RWPE2 (cell line): ENCODE measurements around the gene GSPT1.

Experiments
- ATAC-seq: fragments of 200-7000 bp; cut with Tn5 transposase; 3 replicates; pipeline ENCODE4 v1.9.1; 2021; ENCODE audit warnings: low read depth
- DNase-seq: peaks from one replicate; pipeline ENCODE4 v3.0.0-alpha.2; 2020; ENCODE audit warnings: low spot score
- H3K27ac ChIP-seq: fragments of 450-650 bp; 2 replicates; pipeline ENCODE4 v1.5.1; 2017; ENCODE audit warnings: mild to moderate bottlenecking; ENCODE audit not compliant: poor library complexity, severe bottlenecking
- H3K27me3 ChIP-seq: fragments of 250-450 bp; sonication (Bioruptor Pico); 2 replicates; pipeline ENCODE4 v1.5.1; 2021; ENCODE audit warnings: mild to moderate bottlenecking, moderate library complexity; ENCODE audit not compliant: insufficient read depth, poor library complexity, severe bottlenecking
- H3K36me3 ChIP-seq: fragments of 250-450 bp; sonication (Bioruptor Pico); 2 replicates; pipeline ENCODE4 v1.5.1; 2020; ENCODE audit warnings: low read depth, mild to moderate bottlenecking, moderate library complexity
- H3K4me1 ChIP-seq: fragments of 250-450 bp; sonication (Bioruptor Pico); 2 replicates; pipeline ENCODE4 v1.5.1; 2021; ENCODE audit warnings: mild to moderate bottlenecking, moderate library complexity; ENCODE audit not compliant: insufficient read depth, poor library complexity, severe bottlenecking
- H3K4me3 ChIP-seq: fragments of 250-450 bp; sonication (Bioruptor Pico); 2 replicates; pipeline ENCODE4 v1.5.1; 2021; ENCODE audit warnings: mild to moderate bottlenecking, moderate library complexity; ENCODE audit not compliant: severe bottlenecking
- H3K9me3 ChIP-seq: fragments of 250-450 bp; sonication (Bioruptor Pico); 2 replicates; pipeline ENCODE4 v1.5.1; 2021; ENCODE audit warnings: mild to moderate bottlenecking, moderate library complexity; ENCODE audit not compliant: severe bottlenecking
- CTCF ChIP-seq: fragments of 450-650 bp; IDR thresholded peaks from one replicate; pipeline ENCODE4 v1.5.1; 2017; ENCODE audit warnings: mild to moderate bottlenecking, moderate library complexity; ENCODE audit not compliant: poor library complexity, severe bottlenecking

The GSPT1 gene

DNA sequence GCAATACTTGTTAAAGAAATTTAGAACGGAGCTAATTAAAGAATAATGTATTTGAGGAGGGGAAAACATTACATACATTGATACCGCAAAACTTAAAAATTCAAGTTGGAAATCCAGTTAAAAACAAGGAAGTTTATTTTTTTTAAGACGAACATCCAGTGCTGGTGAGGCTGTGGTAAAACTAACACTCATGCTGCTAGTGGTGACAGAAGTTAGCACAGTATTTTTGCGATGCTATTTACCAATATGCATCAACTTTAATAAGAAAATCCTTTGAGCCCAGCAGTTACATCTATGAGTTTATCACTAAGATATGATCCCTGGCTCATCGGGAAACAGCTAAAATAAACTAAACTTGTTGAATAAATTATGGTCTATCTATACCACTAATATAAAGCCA is 31.7 kb downstream of the GSPT1 start:
- Histone ChIP-seq H3K36me3 (peaks cover 96% of the 10 kb centered on the region), H3K27ac (no peak overlapping the region), H3K27me3 (no peaks in the 10 kb centered on the region), H3K4me1 (no peaks in the 10 kb centered on the region), H3K9me3 (no peaks in the 10 kb centered on the region), H3K4me3 (no peak overlapping the region)
- DNase-seq (no peak), ATAC-seq (no peak)
- TF ChIP-seq CTCF = no peak

DNA sequence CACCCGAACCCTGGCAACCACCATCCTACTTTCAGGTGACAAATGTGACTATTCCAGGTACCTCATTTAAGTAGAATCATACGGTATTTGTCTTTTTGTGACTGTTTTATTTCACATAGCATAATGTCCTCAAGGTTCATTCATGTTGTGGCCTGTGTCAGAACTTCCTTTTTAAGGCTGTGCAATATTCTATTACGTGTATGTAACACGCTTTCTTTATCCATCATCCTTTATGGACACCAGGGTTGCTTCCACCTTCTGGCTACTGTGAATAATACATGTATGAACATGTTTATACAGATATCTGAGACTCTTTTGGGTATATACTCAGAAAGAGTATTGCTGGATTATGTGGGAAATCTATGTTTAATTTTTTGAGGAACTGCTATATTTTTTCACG is 35.7 kb downstream of the GSPT1 start:
- TF ChIP-seq CTCF = no peak
- Histone ChIP-seq H3K4me1 (no peaks in the 10 kb centered on the region), H3K27me3 (no peaks in the 10 kb centered on the region), H3K9me3 (no peaks in the 10 kb centered on the region), H3K36me3 (peaks cover 97% of the 10 kb centered on the region), H3K27ac (no peak overlapping the region), H3K4me3 (no peak overlapping the region)
- DNase-seq (no peak), ATAC-seq (peak; percentile 56; the same call in 2 of the 3 replicates)

DNA sequence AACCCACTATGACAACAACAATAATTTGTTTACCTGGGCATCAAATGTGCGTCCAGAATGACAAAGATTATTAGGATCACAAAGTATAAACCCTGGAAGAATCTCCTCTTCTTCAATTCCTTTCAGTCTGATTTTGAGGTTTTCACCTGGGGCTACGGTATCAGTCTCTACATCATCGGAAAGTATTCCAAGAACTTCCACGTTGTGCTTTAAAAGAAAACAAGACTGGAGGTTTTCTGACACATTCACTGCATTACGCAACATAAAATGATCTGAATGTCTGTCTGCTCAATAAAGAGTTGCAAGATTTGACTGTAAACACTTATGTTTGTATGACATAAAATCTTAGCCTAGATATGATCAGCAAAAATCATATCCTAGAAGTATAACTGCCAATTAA is 38.4 kb downstream of the GSPT1 start:
- no peak for TF ChIP-seq CTCF
- H3K36me3 ChIP-seq = peaks cover 100% of the 10 kb centered on the region

GRCh38 chr16:11876306-11876705 is 39.5 kb downstream of the GSPT1 start:
- no peak overlapping the region for H3K4me3 ChIP-seq
- H3K4me1 ChIP-seq = no peaks in the 10 kb centered on the region
- DNase-seq (no peak), ATAC-seq (no peak)
- no peaks in the 10 kb centered on the region for H3K9me3 ChIP-seq
- no peaks in the 10 kb centered on the region for H3K27me3 ChIP-seq
- H3K36me3 ChIP-seq = peaks cover 100% of the 10 kb centered on the region
- no peak for TF ChIP-seq CTCF
- H3K27ac ChIP-seq = no peak overlapping the region

More for the DNA sequence above, 38.4 kb downstream of the GSPT1 start:
- no peak overlapping the region for H3K27ac ChIP-seq
- no peaks in the 10 kb centered on the region for H3K4me1 ChIP-seq
- no peak for ATAC-seq
- no peak for DNase-seq
- H3K9me3 ChIP-seq = no peaks in the 10 kb centered on the region
- H3K4me3 ChIP-seq = no peak overlapping the region
- no peaks in the 10 kb centered on the region for H3K27me3 ChIP-seq

GRCh38 chr16:11875721-11876120 is 40.0 kb downstream of the GSPT1 start:
- peaks cover 100% of the 10 kb centered on the region for H3K36me3 ChIP-seq

More at GRCh38 chr16:11875721-11876120, 40.0 kb downstream of the GSPT1 start:
- ATAC-seq (no peak), DNase-seq (no peak)
- Histone ChIP-seq H3K4me3 (no peak overlapping the region), H3K27ac (no peak overlapping the region), H3K9me3 (no peaks in the 10 kb centered on the region), H3K4me1 (no peaks in the 10 kb centered on the region), H3K27me3 (no peaks in the 10 kb centered on the region)
- TF ChIP-seq CTCF = no peak
